Upper lobe of right lung (tissue), 1 donor: ENCODE data around the gene IQUB. TPM values are rescaled to one million over a fixed set of nuclear protein-coding genes. Genes with fewer than 3 reads are reported as not detected.
"Not testable (repeated sequence)": the region's sequence is repeated elsewhere in the genome, so short reads cannot be mapped to it uniquely, and the experiment has no call there.

Experiments used
- ATAC-seq: fragments of 200-7000 bp; cut with Tn5 transposase; one replicate; pipeline ENCODE4 v1.9.1; 2020; ENCODE audit warnings: mild to moderate bottlenecking, moderate library complexity
- DNase-seq: peaks from one replicate; pipeline ENCODE4 v3.0.0-alpha.2; 2020
- H3K27ac ChIP-seq: fragments of 200-600 bp; one replicate; pipeline ENCODE4 v1.8.0; 2022
- H3K27me3 ChIP-seq: fragments of 200-600 bp; one replicate; pipeline ENCODE4 v1.8.0; 2022; ENCODE audit warnings: mild to moderate bottlenecking
- H3K36me3 ChIP-seq: fragments of 200-600 bp; one replicate; pipeline ENCODE4 v1.8.0; 2022
- H3K4me1 ChIP-seq: fragments of 200-600 bp; one replicate; pipeline ENCODE4 v1.8.0; 2022
- H3K4me3 ChIP-seq: fragments of 200-600 bp; one replicate; pipeline ENCODE4 v1.8.0; 2022; ENCODE audit warnings: mild to moderate bottlenecking
- H3K9me3 ChIP-seq: fragments of 200-600 bp; one replicate; pipeline ENCODE4 v1.8.0; 2022
- CTCF ChIP-seq: fragments of 200-600 bp; IDR thresholded peaks from one replicate; pipeline ENCODE4 v1.8.0; 2022; ENCODE audit warnings: antibody characterized with exemption
- intact Hi-C: fragments of 100-400 bp; cut with DNase I; formaldehyde crosslinking; loops from one replicate; pipeline ENCODE4 v1.11.0; 2022
- total RNA-seq: library from RNA; stranded (reverse); fragmentation: NEBNext Ultra II Directional; extraction: Animal tissue kit (Norgen Biotek cat#: 25700); gene quantifications from one replicate; pipeline ENCODE4 v1.2.1, GENCODE V29; 2021
- donor health status: DM: no; HTN: yes; CAD: no; lungs with severe emphysema.

IQUB gene
- total RNA-seq, 1 donor from 2014 or later = 0.75 TPM

GRCh38 chr7:123492485-123492884 is 41.9 kb downstream of the IQUB start:
- intact Hi-C loops = no loop called here
- no peaks in the 10 kb centered on the region for H3K9me3 ChIP-seq
- H3K27me3 ChIP-seq = no peaks in the 10 kb centered on the region
- ATAC-seq = no peak
- DNase-seq = no peak
- no peak for TF ChIP-seq CTCF
- no peak overlapping the region for H3K4me3 ChIP-seq
- H3K4me1 ChIP-seq = no peaks in the 10 kb centered on the region
- H3K36me3 ChIP-seq = no peaks in the 10 kb centered on the region
- H3K27ac ChIP-seq = no peak overlapping the region

- no peaks in the 10 kb centered on the region for H3K9me3 ChIP-seq
- DNase-seq (no peak), ATAC-seq (no peak)
- intact Hi-C loops = no loop called here
- H3K27ac ChIP-seq = no peak overlapping the region
- TF ChIP-seq CTCF = no peak
- H3K27me3 ChIP-seq = no peaks in the 10 kb centered on the region
- no peaks in the 10 kb centered on the region for H3K36me3 ChIP-seq
- no peaks in the 10 kb centered on the region for H3K4me1 ChIP-seq
- no peak overlapping the region for H3K4me3 ChIP-seq
Observed at GRCh38 chr7:123485721-123486120, 48.7 kb downstream of the IQUB start.

- Histone ChIP-seq H3K4me1 (no peaks in the 10 kb centered on the region), H3K27ac (no peak overlapping the region), H3K36me3 (no peaks in the 10 kb centered on the region), H3K27me3 (no peaks in the 10 kb centered on the region), H3K9me3 (no peaks in the 10 kb centered on the region), H3K4me3 (no peak overlapping the region)
- no peak for ATAC-seq
- intact Hi-C loops = no loop called here
- no peak for TF ChIP-seq CTCF
- no peak for DNase-seq
Observed at GRCh38 chr7:123485187-123485586, 49.2 kb downstream of the IQUB start.

GRCh38 chr7:123484199-123484598 is 50.2 kb downstream of the IQUB start:
- H3K4me3 ChIP-seq = no peak overlapping the region
- H3K9me3 ChIP-seq = no peaks in the 10 kb centered on the region
- no peak overlapping the region for H3K27ac ChIP-seq
- intact Hi-C loops = no loop called here
- DNase-seq (no peak), ATAC-seq (no peak)
- no peak for TF ChIP-seq CTCF
- H3K36me3 ChIP-seq = no peaks in the 10 kb centered on the region
- H3K4me1 ChIP-seq = no peaks in the 10 kb centered on the region
- no peaks in the 10 kb centered on the region for H3K27me3 ChIP-seq

- H3K27ac ChIP-seq = no peak overlapping the region
- no peak for TF ChIP-seq CTCF
- H3K9me3 ChIP-seq = no peaks in the 10 kb centered on the region
- H3K27me3 ChIP-seq = no peaks in the 10 kb centered on the region
- DNase-seq (no peak), ATAC-seq (no peak)
- H3K4me1 ChIP-seq = no peaks in the 10 kb centered on the region
- H3K36me3 ChIP-seq = no peaks in the 10 kb centered on the region
- intact Hi-C loops = no loop called here
- H3K4me3 ChIP-seq = no peak overlapping the region
Observed at GRCh38 chr7:123480107-123480506, 54.3 kb downstream of the IQUB start.

- intact Hi-C loops, H3K9me3 ChIP-seq, DNase-seq, H3K4me3 ChIP-seq, ATAC-seq, H3K27me3 ChIP-seq, H3K4me1 ChIP-seq, H3K27ac ChIP-seq, H3K36me3 ChIP-seq: not testable (repeated sequence)
Observed at GRCh38 chr7:123478056-123478455, 56.3 kb downstream of the IQUB start.
